Stimulated activated CD4-positive, alpha-beta T cell treated with anti-CD3 and anti-CD28 coated beads, Interleukin-12 subunit alpha, Interleukin-12 subunit beta, amount 100 ng/mL, for 4 hours (primary cell): Measurements from ENCODE around the gene MOB3A.
"Not testable (repeated sequence)": the region's sequence is repeated elsewhere in the genome, so short reads cannot be mapped to it uniquely, and the experiment has no call there.

Experiments used
- DNase-seq: peaks from one replicate; pipeline ENCODE4 v3.0.0-alpha.2; 2020

MOB3A gene

GRCh38 chr19:2103045-2103707 is 7.0 kb upstream of the MOB3A start:
- DNase-seq, result no peak

- DNase-seq, result no peak
Observed at GRCh38 chr19:2101417-2102335, 5.5 kb upstream of the MOB3A start.

GRCh38 chr19:2100719-2101061 is 4.6 kb upstream of the MOB3A start:
- no peak for DNase-seq

GRCh38 chr19:2099937-2100718 is 4.0 kb upstream of the MOB3A start:
- DNase-seq, result no peak

GRCh38 chr19:2099054-2099501 is 3.0 kb upstream of the MOB3A start:
- DNase-seq, result no peak

- no peak for DNase-seq
Observed at GRCh38 chr19:2097886-2098327, 1.8 kb upstream of the MOB3A start.

GRCh38 chr19:2097203-2097885 is 1.2 kb upstream of the MOB3A start:
- DNase-seq, result peak; percentile 51

GRCh38 chr19:2096480-2097202 is 515 bp upstream of the MOB3A start, which contains the start of gene IZUMO4:
Gene IZUMO4 (plus strand): TSS chr19:2096915. CDS start chr19:2096946, 31 bp downstream.
- peak; percentile 100 for DNase-seq

- not testable (repeated sequence) for DNase-seq
Observed at GRCh38 chr19:2091926-2092525, 4.1 kb downstream of the MOB3A start.

GRCh38 chr19:2089727-2090053 is 6.4 kb downstream of the MOB3A start:
- DNase-seq, result no peak

GRCh38 chr19:2089001-2089711 is 7.0 kb downstream of the MOB3A start:
- DNase-seq, result no peak

- DNase-seq, result no peak
Observed at GRCh38 chr19:2087621-2088100, 8.5 kb downstream of the MOB3A start.

- DNase-seq, result not testable (repeated sequence)
Observed at GRCh38 chr19:2086695-2087620, 9.2 kb downstream of the MOB3A start.

GRCh38 chr19:2084993-2085720 is 11.0 kb downstream of the MOB3A start:
- DNase-seq, result peak; percentile 81

GRCh38 chr19:2083174-2083854 is 12.8 kb downstream of the MOB3A start:
- peak; percentile 57 for DNase-seq

- no peak for DNase-seq
Observed at GRCh38 chr19:2081873-2082810, 14.0 kb downstream of the MOB3A start.
